Suprapubic skin (tissue), 3 donors: ENCODE data around the gene PLXNB3.

Experiments used
- CTCF ChIP-seq, 2 donors: fragments of 200-600 bp in 1 of 2; fragments of 450-650 bp in 1 of 2; sonication (generic) in 1 of 2; IDR thresholded peaks; one replicate each; pipeline ENCODE4 v1.5.1; 2016 to 2019; ENCODE audit warnings: antibody characterized with exemption in 2 of 2, mild to moderate bottlenecking in 1 of 2, moderate library complexity in 1 of 2
- EP300 ChIP-seq: sonication (generic); formaldehyde crosslinking; IDR thresholded peaks from one replicate; pipeline ENCODE4 v1.6.1; 2017; ENCODE audit warnings: antibody characterized with exemption
- POLR2A ChIP-seq, 2 donors: fragments of 450-650 bp; IDR thresholded peaks; one replicate each; pipeline ENCODE4 v1.6.1; 2017; ENCODE audit warnings: antibody characterized with exemption in 2 of 2, mild to moderate bottlenecking in 2 of 2, moderate library complexity in 2 of 2

DNA sequence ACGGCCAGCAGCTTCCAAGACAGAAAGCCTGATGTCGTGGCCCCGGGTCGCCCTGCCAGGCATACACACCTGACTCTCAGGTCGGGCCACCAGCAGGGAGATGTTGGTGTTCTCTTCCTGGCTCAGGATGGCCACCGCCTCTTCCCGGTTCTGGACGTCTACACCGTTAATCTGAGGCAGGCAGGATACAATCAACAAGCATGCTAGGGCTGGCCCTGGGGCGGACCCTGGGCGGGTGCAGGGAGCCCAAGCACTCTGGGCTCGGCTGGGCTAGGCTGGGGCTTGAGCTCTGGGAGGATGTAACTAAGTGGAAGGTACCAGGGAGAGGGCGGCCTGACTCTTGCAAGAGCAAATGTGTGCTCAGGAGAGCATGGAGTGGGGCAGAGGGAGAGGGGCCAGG is 41.4 kb downstream of the PLXNB3 start:
- TF ChIP-seq CTCF (IDR thresholded peaks at IDR 0.05) (no peak), EP300 (no peak), POLR2A (IDR thresholded peaks at IDR 0.05) (no peak)
